Nephron (organoid): ENCODE measurements around the gene ZCCHC10.

ENCODE experiments used
- H3K27ac Mint-ChIP-seq, 3 experiments: 2 replicates each; pipeline ENCODE4 v1.8.0; 2020; ENCODE audit warnings: mixed read lengths in 3 of 3, mild to moderate bottlenecking in 2 of 3, moderate library complexity in 1 of 3
- H3K27me3 Mint-ChIP-seq: 2 replicates; pipeline ENCODE4 v1.8.0; 2021; ENCODE audit warnings: low read depth, mild to moderate bottlenecking, moderate library complexity, mixed read lengths
- H3K36me3 Mint-ChIP-seq: 2 replicates; pipeline ENCODE4 v1.8.0; 2020; ENCODE audit warnings: low read depth, mixed read lengths
- H3K4me1 Mint-ChIP-seq: 2 replicates; pipeline ENCODE4 v1.8.0; 2020; ENCODE audit warnings: mixed read lengths
- H3K4me3 Mint-ChIP-seq, 3 experiments: 2 replicates each; pipeline ENCODE4 v1.8.0; 2020; ENCODE audit warnings: mild to moderate bottlenecking in 3 of 3, mixed read lengths in 3 of 3, moderate library complexity in 2 of 3
- H3K9me3 Mint-ChIP-seq: 2 replicates; pipeline ENCODE4 v1.8.0; 2020; ENCODE audit warnings: mixed read lengths
- TF ChIP-seq, protein P1 (sequence below), 3 experiments: fragments of 200-600 bp; sonication (generic); IDR thresholded peaks; one replicate each; pipeline ENCODE4 v1.5.0; 2021; ENCODE audit warnings: antibody characterized with exemption in 3 of 3; ENCODE audit not compliant: unreplicated experiment in 3 of 3

The ZCCHC10 gene

DNA sequence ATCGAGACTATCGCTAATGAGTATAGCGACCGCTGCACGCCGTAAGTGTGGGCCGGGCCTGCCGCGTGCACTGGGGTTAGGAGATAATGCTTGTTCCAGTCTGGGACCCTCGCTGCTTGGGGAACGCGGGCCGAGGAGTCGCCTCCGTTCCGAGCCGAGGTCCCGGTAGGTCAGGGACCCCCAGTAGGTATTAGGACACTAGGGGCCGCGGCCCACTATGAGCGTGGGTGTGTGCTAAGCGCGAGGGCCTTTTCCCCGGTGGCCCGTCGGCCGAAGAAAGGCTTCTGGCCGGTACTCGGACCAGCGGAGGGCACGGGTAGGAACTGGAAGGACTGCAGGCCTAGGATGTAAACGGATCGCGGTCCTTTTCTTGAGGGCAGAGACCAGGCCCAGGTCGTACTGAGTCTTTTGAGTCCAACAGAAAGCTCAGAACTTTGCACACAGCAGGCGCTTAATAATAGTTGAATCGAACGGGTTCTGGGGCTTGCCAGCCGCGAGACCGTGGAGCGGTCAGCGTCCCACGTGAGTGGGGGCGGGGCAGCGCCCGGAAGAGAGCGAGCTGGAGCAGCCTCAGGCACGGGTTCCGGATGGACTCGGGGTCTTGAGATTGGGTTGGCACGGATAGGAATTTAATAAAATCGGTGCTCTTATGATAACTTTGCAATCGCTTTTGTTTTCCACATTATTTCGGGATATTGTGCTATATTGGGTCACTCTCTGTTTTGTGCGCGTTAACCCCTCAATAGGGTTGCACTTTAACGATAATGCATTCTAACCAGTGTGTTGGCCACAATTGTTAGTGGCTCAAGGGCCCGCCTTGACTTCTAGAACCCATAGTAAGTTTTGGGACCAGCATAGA is 26.2 kb upstream of the ZCCHC10 start:
- Mint-ChIP-seq H3K27me3 (no peaks in the 10 kb centered on the region), H3K4me3 (peak overlapping the region; percentile 95 to 98 (median 96)), H3K9me3 (no peaks in the 10 kb centered on the region), H3K36me3 (peaks cover 5% of the 10 kb centered on the region), H3K4me1 (peaks cover 54% of the 10 kb centered on the region), H3K27ac (peak overlapping the region; percentile 99 to 100 (median 100))
- TF ChIP-seq, protein P1, sequence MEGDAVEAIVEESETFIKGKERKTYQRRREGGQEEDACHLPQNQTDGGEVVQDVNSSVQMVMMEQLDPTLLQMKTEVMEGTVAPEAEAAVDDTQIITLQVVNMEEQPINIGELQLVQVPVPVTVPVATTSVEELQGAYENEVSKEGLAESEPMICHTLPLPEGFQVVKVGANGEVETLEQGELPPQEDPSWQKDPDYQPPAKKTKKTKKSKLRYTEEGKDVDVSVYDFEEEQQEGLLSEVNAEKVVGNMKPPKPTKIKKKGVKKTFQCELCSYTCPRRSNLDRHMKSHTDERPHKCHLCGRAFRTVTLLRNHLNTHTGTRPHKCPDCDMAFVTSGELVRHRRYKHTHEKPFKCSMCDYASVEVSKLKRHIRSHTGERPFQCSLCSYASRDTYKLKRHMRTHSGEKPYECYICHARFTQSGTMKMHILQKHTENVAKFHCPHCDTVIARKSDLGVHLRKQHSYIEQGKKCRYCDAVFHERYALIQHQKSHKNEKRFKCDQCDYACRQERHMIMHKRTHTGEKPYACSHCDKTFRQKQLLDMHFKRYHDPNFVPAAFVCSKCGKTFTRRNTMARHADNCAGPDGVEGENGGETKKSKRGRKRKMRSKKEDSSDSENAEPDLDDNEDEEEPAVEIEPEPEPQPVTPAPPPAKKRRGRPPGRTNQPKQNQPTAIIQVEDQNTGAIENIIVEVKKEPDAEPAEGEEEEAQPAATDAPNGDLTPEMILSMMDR (IDR thresholded peaks at IDR 0.05; ENCODE audit: unreplicated experiment in 3 of 3): no peak

DNA sequence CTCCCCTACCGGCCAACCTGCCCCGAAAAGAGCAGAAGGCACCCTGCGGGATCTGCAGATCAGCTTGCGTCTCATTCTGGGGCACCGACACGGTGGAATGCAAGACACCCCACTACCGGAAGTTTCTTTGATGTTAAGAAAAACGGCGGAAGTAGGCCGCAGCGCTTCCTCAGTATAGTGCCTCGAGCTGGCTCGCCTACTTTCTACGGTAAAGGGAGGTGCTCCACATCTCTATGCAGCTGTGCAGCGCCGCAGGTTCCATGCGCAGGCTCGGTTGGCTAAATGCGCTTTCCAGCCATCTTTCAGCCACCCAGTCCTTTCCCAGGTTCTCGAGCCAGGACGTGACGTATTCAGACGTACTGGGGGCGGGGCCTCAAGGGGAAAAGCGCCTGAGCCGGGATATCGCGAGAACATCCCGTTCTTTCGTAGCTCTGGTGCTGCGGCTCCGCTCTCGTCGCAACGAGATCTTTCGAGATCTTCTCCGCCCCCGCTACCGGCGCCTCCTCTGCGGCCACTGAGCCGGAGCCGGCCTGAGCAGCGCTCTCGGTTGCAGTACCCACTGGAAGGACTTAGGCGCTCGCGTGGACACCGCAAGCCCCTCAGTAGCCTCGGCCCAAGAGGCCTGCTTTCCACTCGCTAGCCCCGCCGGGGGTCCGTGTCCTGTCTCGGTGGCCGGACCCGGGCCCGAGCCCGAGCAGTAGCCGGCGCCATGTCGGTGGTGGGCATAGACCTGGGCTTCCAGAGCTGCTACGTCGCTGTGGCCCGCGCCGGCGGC is 25.4 kb upstream of the ZCCHC10 start, which contains the start of gene HSPA4:
HSPA4 (plus strand) TSS at position 472 of the 775 bp plus-strand sequence; CDS start at position 710, 238 bp downstream.
- Mint-ChIP-seq H3K36me3 (peaks cover 5% of the 10 kb centered on the region), H3K4me1 (peaks cover 54% of the 10 kb centered on the region), H3K27me3 (no peaks in the 10 kb centered on the region), H3K27ac (peak within 1 kb of the TSS; percentile 99 to 100 (median 100)), H3K9me3 (no peaks in the 10 kb centered on the region), H3K4me3 (peak within 1 kb of the TSS; percentile 95 to 98 (median 96))
- TF ChIP-seq, protein P1 (IDR thresholded peaks at IDR 0.05; ENCODE audit: unreplicated experiment in 3 of 3): no peak

DNA sequence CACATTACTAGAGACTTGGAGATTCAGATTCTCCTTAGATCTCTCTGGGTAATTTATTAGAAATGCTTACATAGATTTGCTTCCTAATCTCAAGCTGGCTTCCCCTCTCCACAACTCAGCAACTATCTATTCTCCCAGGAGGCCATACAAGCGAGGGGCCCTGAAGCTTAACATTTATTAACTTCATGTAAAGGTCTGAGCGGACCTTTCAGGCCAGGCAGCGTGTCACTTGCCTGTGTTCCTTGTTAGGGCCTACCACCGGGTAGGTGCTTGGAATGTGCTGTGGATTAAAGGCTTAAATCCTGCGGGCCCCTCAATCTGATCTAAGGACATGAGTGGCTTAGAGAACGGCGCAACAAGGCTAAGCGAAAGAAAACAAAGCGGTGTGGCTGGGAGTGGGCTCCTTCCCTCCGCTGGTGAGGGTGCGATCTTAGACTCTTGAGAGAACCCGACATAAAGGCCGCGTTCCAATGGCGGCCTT is 24.8 kb upstream of the ZCCHC10 start:
- Mint-ChIP-seq H3K27me3 (no peaks in the 10 kb centered on the region), H3K4me1 (peaks cover 54% of the 10 kb centered on the region), H3K36me3 (peaks cover 5% of the 10 kb centered on the region), H3K9me3 (no peaks in the 10 kb centered on the region), H3K4me3 (peak overlapping the region; percentile 95 to 98 (median 96)), H3K27ac (peak overlapping the region; percentile 99 to 100 (median 100))
- TF ChIP-seq, protein P1 (IDR thresholded peaks at IDR 0.05; ENCODE audit: unreplicated experiment in 3 of 3): no peak

DNA sequence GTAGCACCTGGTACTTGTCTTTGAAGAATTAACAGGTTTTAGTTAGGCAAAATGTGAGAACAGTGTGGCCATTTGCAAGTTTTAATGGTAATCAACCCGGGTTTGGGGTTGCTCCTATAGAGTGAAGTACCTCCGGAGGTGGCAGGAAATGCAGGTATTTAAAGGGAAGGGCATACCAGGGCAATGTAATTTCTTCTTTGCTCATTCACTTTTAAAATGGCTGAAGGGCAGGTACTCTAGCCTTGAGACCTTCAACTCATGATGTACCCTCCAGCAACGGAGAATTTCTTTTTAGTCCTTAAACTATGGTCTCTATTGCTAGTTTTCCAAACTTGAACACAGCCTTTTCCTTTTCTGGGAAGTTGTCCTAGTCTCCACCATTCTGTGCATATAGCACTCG is 24.2 kb upstream of the ZCCHC10 start:
- Mint-ChIP-seq H3K36me3 (peaks cover 5% of the 10 kb centered on the region), H3K27me3 (no peaks in the 10 kb centered on the region), H3K4me1 (peaks cover 54% of the 10 kb centered on the region), H3K4me3 (peak overlapping the region; percentile 95 to 98 (median 96)), H3K27ac (peak overlapping the region; percentile 99 to 100 (median 100)), H3K9me3 (no peaks in the 10 kb centered on the region)
- TF ChIP-seq, protein P1 (IDR thresholded peaks at IDR 0.05; ENCODE audit: unreplicated experiment in 3 of 3): no peak

DNA sequence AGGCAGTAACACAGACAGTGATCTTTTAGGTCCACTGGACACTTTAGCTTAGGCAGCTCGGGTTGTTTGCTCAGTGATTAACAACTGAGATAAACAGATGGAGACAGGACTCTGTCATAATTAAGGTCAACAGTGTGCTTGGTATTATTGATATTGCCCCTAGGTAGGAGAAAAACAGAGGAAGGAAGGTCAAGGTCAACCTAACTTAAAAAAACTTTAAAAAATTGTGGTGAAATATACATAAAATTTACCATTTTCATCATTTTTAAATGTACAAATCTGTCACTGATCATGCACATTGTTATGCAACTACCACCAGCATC is 23.3 kb upstream of the ZCCHC10 start:
- H3K27ac Mint-ChIP-seq: peak overlapping the region; percentile 98 to 100 (median 100)
- peaks cover 46% of the 10 kb centered on the region for H3K4me1 Mint-ChIP-seq
- no peaks in the 10 kb centered on the region for H3K9me3 Mint-ChIP-seq
- H3K36me3 Mint-ChIP-seq: peaks cover 1% of the 10 kb centered on the region
- H3K4me3 Mint-ChIP-seq: peak overlapping the region; percentile 72 to 84 (median 83)
- TF ChIP-seq, protein P1 (IDR thresholded peaks at IDR 0.05; ENCODE audit: unreplicated experiment in 3 of 3): no peak
- H3K27me3 Mint-ChIP-seq: no peaks in the 10 kb centered on the region
